GM18867 (cell line): ENCODE results near the gene NSMCE3.

Source experiments
- ATAC-seq: cut with Tn5 transposase; IDR thresholded peaks from one replicate; pipeline ENCODE4 v1.9.1; 2021; ENCODE audit warnings: mild to moderate bottlenecking, moderate library complexity; ENCODE audit not compliant: unreplicated experiment

The NSMCE3 gene

DNA sequence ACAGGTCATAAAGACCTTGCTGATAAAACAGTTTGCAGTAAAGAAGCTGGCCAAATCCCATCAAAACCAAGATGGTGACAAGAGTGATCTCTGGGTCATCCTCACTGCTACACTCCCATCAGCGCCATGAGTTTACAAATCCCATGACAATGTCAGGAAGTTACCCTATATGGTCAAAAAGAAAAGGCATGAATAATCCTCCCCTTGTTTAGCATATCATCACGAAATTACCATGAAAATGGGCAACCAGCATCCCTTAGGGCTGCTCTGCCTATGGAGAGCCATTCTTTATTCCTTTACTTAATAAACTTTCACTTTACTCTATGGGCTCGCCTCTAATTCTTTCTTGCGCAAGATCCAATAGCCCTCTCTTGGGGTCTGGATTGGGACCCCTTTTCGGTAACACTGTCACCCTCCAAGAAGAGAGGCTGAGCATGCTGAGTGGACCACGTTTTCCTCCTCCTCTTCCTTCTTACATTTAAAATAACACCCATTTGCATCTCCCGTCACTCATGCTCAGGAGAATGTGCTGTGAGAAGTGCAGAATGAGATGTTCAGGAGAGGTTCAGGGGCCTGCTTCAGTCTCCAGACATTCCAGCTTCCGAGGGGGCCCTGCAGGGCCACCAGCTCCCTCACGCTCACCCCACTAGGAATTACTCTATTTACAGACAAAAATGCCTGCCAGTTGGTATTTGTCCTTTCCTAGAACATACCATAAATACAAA is 47.3 kb downstream of the NSMCE3 start:
- no peak for ATAC-seq

DNA sequence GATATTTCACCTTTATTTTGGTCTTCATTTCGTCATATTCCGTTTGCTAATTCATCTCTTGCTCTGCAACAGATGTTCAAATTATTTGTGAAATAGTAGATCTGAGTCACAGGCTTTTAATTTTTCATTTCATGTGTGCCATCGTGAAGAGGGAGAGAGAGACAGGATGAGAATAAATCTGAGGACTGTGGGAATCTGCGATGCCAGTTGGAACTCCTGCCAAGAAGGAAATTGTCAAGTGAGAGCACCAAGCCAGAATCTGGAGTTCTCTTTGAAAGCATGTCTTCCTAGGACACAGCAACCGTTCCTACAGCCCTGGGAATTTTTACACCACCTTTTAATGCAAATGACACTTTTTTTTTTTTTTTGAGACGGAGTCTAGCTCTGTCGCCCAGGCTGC is 48.8 kb downstream of the NSMCE3 start:
- no peak for ATAC-seq

DNA sequence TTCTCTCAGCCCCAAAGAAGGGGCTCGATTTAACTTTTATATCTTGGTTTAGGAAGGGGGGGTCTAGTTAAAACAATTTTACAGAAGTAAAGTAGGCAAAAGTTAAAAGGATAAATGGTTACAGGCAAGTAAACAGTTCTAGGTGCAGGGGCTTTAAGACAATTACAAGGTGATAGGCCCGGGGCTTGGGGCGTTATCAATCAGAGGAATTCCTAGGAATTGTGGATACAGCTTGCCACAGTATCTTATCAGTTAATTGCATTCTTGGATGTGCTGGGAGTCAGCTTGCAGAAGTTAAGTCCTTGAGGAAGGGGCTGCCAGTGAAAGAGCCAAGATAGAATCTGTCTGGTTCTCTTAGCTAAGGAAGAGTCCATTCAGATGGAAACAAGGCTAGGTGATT is 52.7 kb downstream of the NSMCE3 start:
- ATAC-seq: no peak
